ENCODE results near the gene U2AF2.

The U2AF2 gene

DNA sequence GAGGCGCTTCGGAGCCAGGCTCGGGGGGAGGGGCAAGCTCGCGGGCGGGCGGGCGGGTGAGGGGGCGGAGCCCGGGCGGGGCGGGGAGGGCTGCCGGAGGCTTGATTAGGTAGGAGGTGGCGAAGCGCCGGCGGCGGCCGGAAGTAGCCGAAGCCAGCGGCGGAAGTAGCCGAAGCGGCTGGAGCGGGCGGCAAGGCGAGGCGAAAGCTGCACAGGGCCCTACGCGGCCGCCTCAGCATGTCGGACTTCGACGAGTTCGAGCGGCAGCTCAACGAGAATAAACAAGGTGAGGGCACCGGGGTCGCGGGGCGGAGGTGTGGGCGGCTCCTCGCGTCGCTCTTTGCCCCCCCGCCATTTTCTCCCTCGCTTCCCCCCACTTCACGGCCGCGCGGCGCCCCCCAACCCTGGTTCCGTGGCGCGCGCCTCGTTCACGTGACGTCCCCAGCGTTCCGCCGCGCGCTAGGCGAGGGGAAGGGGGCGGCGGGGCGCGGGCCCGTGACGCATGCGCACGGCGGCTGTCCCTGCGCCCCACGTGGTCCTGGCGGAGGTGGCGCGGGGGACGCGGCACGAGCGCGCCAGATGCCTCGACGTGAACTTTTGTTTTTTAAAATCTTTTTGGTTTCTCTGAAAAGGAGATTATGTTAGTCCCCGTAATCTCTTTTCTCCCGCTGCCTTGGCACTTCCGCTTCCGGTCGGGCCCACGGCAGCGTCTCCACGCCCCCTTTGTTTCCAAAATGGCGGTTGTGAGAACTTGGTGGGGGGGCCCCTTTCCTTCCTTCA, at the start of gene U2AF2:
Gene U2AF2 (plus strand): TSS at position 168 of the 780 bp plus-strand sequence. CDS start 70 bp downstream, at position 238.
- in situ Hi-C loops (cut with MboI; ENCODE audit: low sequenced_read_pairs), result no loop called here

DNA sequence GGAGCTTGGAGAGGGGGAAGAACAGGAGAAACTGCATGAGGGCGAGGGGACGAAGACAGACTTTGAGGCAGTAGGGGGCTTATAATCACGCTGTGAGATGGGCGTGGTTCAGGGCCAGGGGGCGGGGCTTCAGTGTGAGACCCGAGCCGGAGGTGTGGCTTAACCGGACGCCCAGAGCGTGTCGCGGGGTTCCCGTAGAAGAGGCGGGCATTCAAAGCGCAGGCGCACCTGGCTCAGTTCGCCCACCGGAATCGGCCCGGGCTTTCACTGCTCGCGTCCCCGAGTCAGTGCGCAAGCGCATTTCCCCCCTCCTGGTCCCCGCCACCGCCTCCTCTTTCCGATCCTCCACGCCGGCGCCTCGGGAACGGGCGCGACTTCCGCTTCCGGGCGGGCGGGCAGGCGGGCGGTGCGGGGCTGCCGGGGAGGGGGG, 49.6 kb upstream of the U2AF2 start:
- in situ Hi-C loops (cut with MboI; ENCODE audit: low sequenced_read_pairs), result no loop called here

DNA sequence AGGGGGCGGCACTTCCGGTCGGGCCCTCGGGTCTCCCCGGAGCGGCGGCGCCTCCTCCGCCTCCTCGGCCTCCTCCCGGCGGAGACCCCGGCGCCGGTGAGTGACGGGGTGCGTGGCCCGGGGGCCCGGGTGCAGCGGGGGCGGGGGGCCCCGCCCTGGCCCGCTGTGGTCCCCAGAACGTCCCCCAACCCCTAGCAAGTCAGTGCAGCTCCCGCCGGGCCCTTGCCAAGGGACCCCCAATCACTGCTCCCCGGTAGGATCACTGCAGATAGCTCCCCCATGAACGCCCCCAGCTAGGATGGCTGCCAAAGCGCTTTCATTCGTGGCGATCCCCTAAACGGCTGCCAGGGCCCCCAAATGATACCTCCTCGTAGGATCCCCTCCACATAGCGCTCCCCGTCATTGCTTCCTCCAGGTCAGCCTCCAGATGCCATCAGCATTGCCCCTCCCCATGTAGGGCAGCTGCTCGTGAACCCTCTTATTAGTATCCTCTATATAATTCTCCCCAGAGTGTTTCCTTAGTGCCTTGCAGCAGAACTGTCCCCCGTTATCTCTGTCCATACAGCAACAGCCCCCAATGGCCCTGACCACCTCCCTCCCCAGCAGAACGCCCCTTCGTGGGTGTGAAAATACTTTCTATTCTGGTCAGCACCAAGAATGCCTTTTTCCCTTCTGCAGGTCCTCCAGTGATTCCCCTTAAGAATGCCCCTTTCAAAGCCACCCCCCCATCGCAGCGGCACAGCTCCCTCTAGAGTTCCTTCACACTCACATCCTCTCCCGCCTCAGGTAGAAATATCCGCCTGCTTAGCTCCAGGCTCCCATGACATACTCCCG, 49.0 kb upstream of the U2AF2 start, which contains the start of gene ZNF865:
Gene ZNF865 (plus strand): TSS at position 11 of the 834 bp plus-strand sequence. CDS start 7,972 bp downstream, outside the sequence.
- in situ Hi-C loops (cut with MboI; ENCODE audit: low sequenced_read_pairs), result no loop called here

DNA sequence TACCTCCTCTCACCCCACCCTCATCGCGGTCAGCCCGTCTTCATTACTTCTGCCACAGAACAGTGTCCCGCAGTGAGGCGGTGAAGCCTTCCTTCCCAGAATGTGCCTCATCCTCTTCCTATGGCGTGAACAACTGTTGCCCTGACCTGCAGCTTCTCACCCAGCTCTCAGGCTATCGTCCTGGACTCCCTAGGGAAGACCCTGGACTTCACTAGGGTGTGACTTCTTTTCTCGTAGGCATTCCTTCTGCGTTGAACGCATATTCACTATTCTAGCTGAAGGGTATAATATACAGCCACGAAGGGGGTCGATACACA, 48.4 kb upstream of the U2AF2 start:
- in situ Hi-C loops (cut with MboI; ENCODE audit: low sequenced_read_pairs), result no loop called here

- in situ Hi-C loops (cut with MboI; ENCODE audit: low sequenced_read_pairs), result no loop called here
These were observed 48.0 kb upstream of the U2AF2 start for GRCh38 chr19:55606817-55607216.

- in situ Hi-C loops (cut with MboI; ENCODE audit: low sequenced_read_pairs), result no loop called here
These were observed 45.5 kb upstream of the U2AF2 start for GRCh38 chr19:55609326-55609725.

DNA sequence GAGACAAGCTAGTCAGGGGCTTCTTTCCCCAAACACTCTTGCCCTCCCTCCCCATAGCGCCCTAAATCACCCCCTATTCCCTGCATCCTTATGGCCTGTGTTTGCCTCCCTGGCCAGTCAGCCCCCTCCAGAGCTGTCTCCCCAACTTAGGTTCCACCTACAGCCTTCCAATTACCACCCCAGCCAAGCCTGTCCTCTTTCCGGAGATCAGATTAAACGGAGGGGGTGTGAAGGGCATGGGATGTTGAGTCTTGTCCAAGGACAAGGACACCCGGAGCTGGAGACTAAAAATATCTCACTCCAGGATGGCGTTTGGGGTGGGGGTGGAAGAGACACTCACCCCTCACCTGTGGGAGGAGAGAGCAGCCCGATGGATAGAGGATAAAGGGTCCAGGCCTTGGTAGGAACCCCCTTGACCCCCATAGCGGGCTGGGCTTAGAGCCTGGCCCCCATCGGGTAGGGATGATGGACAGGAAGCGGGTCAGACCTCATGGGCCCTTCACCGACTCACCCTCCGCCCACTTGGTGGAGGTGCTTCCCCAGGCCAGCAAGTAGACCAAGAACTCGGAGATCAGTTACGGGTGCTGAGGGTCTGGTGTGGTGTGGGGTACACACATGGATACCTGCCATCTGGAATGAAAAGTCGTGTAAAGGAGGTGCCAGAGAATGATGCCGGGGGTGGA, 43.4 kb upstream of the U2AF2 start:
- in situ Hi-C loops (cut with MboI; ENCODE audit: low sequenced_read_pairs), result no loop called here

GRCh38 chr19:55611983-55612645, 42.7 kb upstream of the U2AF2 start:
- in situ Hi-C loops (cut with MboI; ENCODE audit: low sequenced_read_pairs), result no loop called here

GRCh38 chr19:55613396-55613795, 41.4 kb upstream of the U2AF2 start:
- in situ Hi-C loops (cut with MboI; ENCODE audit: low sequenced_read_pairs), result no loop called here

DNA sequence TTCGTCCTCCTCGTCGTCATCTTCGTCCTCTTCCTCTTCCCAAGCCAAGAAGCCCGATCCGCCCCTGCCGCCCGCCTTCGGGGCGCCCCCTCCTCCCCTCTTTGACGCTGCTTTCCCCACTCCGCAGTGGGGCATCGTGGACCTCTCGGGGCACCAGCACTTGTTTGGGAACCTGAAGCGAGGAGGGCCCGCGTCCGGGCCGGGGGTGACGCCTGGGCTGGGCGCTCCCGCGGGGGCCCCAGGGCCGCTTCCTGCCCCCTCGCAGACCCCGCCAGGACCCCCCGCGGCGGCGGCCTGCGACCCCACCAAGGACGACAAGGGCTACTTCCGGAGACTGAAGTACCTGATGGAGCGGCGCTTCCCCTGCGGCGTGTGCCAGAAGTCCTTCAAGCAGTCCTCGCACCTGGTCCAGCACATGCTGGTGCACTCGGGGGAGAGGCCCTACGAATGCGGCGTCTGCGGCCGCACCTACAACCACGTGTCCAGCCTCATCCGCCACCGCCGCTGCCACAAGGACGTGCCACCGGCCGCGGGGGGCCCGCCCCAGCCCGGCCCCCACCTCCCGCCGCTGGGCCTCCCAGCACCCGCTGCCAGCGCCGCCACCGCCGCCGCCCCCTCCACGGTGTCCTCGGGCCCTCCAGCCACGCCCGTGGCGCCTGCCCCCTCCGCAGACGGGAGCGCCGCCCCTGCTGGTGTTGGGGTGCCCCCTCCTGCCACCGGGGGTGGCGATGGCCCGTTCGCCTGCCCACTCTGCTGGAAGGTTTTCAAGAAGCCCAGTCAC, 40.7 kb upstream of the U2AF2 start:
- in situ Hi-C loops (cut with MboI; ENCODE audit: low sequenced_read_pairs), result no loop called here

DNA sequence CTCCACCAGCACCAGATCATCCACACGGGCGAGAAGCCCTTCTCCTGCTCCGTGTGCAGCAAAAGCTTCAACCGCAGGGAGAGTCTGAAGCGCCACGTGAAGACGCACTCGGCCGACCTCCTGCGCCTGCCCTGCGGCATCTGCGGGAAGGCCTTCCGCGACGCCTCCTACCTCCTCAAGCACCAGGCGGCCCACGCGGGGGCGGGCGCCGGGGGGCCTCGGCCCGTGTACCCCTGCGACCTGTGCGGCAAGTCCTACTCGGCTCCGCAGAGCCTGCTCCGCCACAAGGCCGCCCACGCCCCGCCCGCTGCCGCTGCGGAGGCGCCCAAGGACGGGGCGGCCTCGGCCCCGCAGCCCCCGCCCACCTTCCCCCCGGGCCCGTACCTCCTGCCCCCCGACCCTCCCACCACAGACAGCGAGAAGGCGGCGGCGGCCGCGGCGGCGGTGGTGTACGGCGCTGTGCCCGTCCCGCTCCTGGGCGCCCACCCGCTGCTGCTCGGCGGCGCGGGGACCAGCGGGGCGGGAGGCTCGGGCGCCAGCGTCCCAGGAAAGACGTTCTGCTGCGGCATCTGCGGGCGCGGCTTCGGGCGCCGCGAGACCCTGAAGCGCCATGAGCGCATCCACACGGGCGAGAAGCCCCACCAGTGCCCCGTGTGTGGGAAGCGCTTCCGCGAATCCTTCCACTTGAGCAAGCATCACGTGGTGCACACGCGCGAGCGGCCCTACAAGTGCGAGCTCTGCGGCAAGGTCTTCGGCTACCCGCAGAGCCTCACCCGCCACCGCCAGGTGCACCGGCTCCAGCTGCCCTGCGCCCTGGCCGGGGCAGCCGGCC, 39.9 kb upstream of the U2AF2 start:
- in situ Hi-C loops (cut with MboI; ENCODE audit: low sequenced_read_pairs), result no loop called here

DNA sequence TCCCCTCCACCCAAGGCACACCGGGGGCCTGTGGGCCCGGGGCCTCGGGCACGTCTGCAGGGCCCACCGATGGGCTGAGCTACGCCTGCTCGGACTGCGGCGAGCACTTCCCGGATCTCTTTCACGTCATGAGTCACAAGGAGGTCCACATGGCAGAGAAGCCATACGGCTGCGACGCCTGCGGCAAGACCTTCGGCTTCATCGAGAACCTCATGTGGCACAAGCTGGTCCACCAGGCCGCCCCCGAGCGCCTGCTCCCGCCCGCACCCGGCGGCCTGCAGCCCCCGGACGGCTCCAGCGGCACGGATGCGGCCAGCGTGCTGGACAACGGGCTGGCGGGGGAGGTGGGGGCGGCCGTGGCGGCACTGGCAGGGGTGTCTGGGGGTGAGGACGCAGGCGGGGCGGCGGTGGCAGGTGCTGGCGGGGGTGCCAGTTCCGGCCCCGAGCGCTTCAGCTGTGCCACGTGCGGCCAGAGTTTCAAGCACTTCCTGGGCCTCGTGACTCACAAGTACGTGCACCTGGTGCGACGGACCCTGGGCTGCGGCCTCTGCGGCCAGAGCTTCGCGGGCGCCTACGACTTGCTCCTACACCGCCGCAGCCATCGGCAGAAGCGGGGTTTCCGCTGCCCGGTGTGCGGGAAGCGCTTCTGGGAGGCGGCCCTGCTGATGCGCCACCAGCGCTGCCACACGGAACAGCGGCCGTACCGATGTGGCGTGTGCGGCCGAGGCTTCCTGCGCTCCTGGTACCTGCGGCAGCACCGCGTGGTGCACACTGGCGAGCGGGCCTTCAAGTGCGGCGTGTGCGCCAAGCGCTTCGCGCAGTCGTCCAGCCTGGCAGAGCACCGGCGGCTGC, 39.1 kb upstream of the U2AF2 start:
- in situ Hi-C loops (cut with MboI; ENCODE audit: low sequenced_read_pairs), result no loop called here

GRCh38 chr19:55616395-55616875, 38.4 kb upstream of the U2AF2 start:
- in situ Hi-C loops (cut with MboI; ENCODE audit: low sequenced_read_pairs), result no loop called here

GRCh38 chr19:55617426-55617825, 37.4 kb upstream of the U2AF2 start:
- in situ Hi-C loops (cut with MboI; ENCODE audit: low sequenced_read_pairs), result no loop called here

GRCh38 chr19:55618426-55618825, 36.4 kb upstream of the U2AF2 start:
- in situ Hi-C loops (cut with MboI; ENCODE audit: low sequenced_read_pairs), result no loop called here

DNA sequence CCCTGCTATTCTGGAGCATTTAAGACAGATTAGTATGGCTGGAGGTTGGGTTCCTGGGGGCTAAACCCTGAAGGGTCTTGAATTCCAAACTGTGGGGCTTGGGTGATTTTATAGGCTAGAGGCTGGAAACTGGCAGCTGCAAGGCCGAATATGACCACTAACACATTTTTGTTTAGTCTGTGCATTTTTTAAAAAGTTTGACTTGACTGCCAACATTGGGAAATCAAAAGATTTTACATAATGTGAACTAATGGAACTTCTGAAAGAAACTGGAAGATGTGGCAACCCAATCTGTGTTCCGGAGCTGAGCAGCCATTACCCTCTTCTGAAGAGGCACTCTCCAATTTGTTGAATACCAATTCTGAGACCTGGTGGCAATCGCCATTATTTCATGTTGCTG, 35.5 kb upstream of the U2AF2 start:
- in situ Hi-C loops (cut with MboI; ENCODE audit: low sequenced_read_pairs), result no loop called here

- in situ Hi-C loops (cut with MboI; ENCODE audit: low sequenced_read_pairs), result loop anchor here (10.0 kb wide), 2 partner anchors 106 to 466 kb away; partner anchors contain the start of gene TNNI3
These were observed 34.2 kb upstream of the U2AF2 start for GRCh38 chr19:55620410-55621204.

All from HL-60/S4 treated with retinoic acid at 250 ng/mL for 4 days and 3 days (cell line).